Astrocyte of the cerebellum (primary cell): ENCODE results near the gene HBA2.

Experiments used
- DNase-seq: peaks from one replicate; pipeline ENCODE4 v3.0.0-alpha.2; 2011; ENCODE audit warnings: low read depth
- H3K4me3 ChIP-seq: 2 replicates; pipeline ENCODE4 v1.5.1; 2011; ENCODE audit warnings: mild to moderate bottlenecking, low read depth, low read length, moderate library complexity
- in situ Hi-C: cut with HindIII; loops from 2 replicates; pipeline ENCODE4 v1.10.0; 2017; ENCODE audit warnings: low sequenced_read_pairs
- TF ChIP-seq, protein P1 (sequence below): IDR thresholded peaks from 2 replicates; pipeline ENCODE4 v1.5.1; 2012; ENCODE audit warnings: low read length, low read depth, moderate library complexity, mild to moderate bottlenecking; ENCODE audit errors: missing control alignments

The HBA2 gene

DNA sequence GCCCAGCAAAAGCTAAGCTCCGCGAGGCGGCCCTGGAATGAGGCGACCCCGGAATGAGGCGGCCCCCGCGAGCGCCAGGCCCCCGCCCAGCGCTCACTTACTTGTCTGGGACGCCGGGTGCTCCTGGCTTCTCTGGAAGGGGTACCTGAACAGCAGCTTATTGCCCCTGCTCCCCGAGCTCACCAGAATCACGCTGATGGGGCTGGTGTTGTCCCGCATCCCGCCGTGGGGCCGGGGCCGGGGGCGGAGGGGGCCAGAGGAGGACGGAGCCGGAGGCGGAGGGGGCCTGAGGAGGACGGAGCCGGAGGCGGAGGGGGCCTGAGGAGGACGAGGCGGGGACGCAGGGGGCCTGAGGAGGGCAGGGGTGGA lies 34.6 kb upstream of the HBA2 start:
- DNase-seq = no peak
- peak overlapping the region; percentile 64 for H3K4me3 ChIP-seq

DNA sequence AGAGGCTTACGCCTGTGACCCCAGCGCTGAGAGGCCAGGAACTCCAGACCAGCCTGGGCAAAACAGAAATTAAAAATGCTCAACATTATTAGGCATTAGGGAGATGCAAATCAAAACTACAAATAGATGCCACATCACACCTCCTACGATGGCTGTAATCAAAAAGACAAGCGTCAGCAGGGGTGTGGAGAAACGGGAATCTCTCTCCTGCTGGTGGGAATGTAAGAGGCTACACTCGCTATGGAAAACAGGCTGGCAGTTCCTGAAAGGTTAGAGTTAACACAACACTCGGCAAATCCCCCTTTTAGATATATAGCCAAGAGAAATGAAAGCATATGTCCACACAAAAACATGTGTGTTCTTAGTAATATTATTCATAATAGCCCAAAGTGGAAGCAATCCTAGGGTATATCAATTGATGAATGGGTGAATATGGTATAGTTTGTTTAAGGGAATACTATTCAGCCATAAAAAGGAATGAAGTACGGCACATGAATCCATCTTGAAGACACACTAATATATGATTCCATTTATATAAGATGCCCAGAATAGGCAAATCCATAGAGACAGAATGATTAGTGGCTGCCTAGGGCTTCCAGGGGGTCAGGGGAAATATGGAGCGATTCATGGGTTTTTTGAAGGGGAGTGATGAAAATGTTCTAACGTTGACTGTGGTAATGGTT lies 32.4 kb upstream of the HBA2 start:
- in situ Hi-C loops = no loop called here
- H3K4me3 ChIP-seq = no peak overlapping the region
- no peak for DNase-seq
- TF ChIP-seq, protein P1, sequence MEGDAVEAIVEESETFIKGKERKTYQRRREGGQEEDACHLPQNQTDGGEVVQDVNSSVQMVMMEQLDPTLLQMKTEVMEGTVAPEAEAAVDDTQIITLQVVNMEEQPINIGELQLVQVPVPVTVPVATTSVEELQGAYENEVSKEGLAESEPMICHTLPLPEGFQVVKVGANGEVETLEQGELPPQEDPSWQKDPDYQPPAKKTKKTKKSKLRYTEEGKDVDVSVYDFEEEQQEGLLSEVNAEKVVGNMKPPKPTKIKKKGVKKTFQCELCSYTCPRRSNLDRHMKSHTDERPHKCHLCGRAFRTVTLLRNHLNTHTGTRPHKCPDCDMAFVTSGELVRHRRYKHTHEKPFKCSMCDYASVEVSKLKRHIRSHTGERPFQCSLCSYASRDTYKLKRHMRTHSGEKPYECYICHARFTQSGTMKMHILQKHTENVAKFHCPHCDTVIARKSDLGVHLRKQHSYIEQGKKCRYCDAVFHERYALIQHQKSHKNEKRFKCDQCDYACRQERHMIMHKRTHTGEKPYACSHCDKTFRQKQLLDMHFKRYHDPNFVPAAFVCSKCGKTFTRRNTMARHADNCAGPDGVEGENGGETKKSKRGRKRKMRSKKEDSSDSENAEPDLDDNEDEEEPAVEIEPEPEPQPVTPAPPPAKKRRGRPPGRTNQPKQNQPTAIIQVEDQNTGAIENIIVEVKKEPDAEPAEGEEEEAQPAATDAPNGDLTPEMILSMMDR = no peak

More for the DNA sequence above, 34.6 kb upstream of the HBA2 start:
- TF ChIP-seq, protein P1 = no peak
- in situ Hi-C loops = no loop called here

DNA sequence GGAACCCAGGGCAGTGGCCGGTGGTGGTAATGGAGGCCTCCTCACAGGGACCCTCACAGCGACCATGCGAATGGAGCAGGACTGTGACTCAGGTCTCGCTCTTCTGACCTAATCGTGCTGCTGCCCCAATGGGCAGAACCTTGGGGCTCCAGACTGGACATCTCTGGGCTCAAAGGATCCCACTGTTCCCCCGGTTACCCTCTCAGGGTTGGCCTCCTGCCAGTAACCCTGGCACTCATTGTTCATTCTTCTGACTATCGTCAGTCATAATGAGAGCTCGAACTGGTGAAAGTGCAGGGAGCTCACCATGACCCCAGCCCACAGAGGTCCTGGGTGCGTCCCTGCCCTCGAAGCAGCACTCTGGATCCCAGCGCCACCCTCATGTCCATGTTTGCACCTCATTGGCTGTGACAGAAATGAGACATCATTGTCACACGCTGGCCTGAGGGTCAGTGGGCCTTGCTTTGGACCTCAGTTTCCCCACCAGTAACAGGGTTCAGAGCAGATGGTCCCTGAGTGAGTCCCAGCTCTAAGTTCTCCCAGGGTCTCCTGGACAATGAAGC lies 30.2 kb upstream of the HBA2 start:
- no peak overlapping the region for H3K4me3 ChIP-seq
- in situ Hi-C loops = no loop called here
- TF ChIP-seq, protein P1 = no peak
- no peak for DNase-seq

DNA sequence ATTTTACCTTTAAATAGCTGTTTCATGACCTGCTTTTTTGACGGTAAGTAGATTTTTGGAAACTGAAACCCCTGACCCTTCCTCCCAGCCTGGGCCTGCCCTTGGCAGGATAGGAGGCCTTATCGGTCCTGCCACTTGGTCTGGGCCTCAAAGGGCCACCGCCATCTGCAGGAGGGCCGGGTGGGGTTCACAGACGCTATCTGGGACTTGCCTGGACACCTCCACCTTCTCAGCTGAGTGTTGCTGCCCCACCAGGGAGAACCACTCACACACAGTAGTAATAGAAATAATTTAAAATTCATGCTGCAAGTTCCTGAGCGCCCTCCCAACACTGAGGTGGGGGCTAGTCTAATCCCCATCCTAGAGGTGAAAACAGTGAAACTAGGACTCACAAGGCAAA lies 29.6 kb upstream of the HBA2 start:
- no peak overlapping the region for H3K4me3 ChIP-seq
- DNase-seq = no peak
- in situ Hi-C loops = no loop called here
- TF ChIP-seq, protein P1 = no peak

DNA sequence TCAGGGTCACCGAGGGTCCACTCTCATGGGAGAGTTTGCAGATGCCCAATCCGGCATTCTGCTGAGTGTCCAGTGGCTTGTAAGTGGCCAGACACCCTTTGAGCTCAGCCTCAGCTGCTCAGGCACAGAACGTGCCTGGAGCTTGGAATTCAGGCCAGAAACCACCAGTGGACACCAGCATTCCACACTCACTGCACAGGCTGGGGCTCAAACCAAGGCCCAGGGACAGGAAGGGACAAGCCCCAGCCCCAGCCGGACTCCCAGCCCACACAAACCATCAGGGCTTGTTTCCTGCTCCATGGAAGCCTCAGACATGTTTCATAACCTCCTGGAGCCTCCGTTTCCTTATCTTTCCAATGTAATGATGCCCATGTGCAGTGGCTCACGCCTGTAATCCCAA lies 29.2 kb upstream of the HBA2 start:
- H3K4me3 ChIP-seq = no peak overlapping the region
- DNase-seq = no peak
- TF ChIP-seq, protein P1 = no peak
- in situ Hi-C loops = no loop called here

DNA sequence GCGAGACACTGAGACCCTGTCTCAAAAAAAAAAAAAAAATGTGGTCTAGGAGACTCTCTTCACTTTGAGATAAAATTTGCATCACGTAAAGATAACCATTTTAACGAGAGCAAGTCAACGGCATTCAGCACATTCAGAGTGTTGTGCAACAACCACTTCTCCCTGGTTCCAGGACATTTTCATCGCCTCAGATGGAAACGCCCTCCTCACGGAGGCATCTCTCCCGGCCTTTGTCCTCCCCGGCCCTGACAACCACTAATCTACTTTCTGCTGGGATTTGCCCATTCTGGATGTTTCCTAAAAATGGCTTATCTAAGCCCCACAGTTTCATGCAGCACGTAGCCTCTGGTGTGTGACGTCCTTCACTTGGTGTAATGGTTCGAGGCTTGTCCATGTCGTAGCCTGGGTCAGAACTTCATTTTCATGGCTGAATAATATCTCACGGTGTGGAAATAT lies 27.9 kb upstream of the HBA2 start:
- H3K4me3 ChIP-seq = no peak overlapping the region
- in situ Hi-C loops = no loop called here
- no peak for DNase-seq
- TF ChIP-seq, protein P1 = no peak
